NB4 (cell line): ENCODE data around the gene SLK.

Experiments used
- MYC ChIP-seq: IDR thresholded peaks from 2 replicates; pipeline ENCODE4 v1.6.1; 2011; ENCODE audit warnings: low read depth, low read length
- TF ChIP-seq, protein P1 (sequence below): IDR thresholded peaks from one replicate; pipeline ENCODE4 v1.5.1; 2012; ENCODE audit warnings: low read depth, low read length
- TF ChIP-seq, protein P2 (sequence below): IDR thresholded peaks from 2 replicates; pipeline ENCODE4 v1.6.1; 2011; ENCODE audit warnings: low read depth, low read length

DNA sequence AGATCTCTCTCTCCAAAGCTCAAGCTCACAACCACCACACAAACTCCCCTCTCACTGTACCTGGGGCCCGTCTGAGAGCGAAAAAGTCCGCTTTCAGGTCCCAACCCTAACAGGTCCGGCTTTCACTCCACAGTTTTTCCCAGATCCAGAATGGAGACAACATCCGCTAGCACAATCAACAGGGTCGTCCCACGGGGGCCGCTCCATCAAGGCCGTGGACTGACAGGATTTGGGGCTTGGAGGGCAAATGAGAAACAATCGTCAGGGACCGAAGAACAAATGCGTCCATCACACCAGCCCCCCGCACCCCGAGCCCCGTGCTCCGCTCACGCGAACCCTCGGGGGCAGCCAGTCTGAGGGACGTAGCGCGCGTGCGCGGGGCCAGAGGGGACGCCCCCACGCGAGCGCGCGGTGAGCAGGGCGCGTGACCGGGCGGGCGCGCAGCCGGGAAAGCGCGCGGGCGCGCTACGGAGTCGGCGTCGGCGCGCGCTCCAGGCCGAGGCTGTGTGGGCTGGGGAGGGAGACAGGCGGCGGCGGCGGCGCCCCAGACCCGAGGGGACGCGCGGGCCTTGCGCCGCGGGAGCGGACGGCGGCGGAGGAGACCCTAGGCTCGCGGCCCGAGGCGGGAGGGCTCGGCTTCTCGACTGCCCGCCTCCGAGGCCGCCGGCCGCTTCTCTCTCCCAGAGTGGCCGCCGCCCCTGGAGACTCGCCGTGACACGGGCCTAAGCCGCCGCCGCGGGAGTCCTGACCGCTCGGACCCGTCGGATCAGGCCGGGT is at the start of gene SLK:
- TF ChIP-seq, protein P1, sequence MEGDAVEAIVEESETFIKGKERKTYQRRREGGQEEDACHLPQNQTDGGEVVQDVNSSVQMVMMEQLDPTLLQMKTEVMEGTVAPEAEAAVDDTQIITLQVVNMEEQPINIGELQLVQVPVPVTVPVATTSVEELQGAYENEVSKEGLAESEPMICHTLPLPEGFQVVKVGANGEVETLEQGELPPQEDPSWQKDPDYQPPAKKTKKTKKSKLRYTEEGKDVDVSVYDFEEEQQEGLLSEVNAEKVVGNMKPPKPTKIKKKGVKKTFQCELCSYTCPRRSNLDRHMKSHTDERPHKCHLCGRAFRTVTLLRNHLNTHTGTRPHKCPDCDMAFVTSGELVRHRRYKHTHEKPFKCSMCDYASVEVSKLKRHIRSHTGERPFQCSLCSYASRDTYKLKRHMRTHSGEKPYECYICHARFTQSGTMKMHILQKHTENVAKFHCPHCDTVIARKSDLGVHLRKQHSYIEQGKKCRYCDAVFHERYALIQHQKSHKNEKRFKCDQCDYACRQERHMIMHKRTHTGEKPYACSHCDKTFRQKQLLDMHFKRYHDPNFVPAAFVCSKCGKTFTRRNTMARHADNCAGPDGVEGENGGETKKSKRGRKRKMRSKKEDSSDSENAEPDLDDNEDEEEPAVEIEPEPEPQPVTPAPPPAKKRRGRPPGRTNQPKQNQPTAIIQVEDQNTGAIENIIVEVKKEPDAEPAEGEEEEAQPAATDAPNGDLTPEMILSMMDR, result no peak
- no peak; the same call in none of the 2 replicates for TF ChIP-seq MYC
- TF ChIP-seq, protein P2, sequence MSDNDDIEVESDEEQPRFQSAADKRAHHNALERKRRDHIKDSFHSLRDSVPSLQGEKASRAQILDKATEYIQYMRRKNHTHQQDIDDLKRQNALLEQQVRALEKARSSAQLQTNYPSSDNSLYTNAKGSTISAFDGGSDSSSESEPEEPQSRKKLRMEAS, result peak; percentile 32
